ENCODE measurements around the gene DEFB126.

- TF ChIP-seq ZNF24 (tag by site-specific recombination; IDR thresholded peaks at IDR 0.05) (no peak), HOXC10 (CRISPR knock-in tag; IDR thresholded peaks at IDR 0.05) (no peak), KLF9 (tag by site-specific recombination; IDR thresholded peaks at IDR 0.05; ENCODE audit: low read depth) (no peak), ZSCAN30 (tag by site-specific recombination; IDR thresholded peaks at IDR 0.05) (no peak), ZNF146 (tag by site-specific recombination; IDR thresholded peaks at IDR 0.05) (no peak), ZFP37 (tag by site-specific recombination; IDR thresholded peaks at IDR 0.05) (no peak), ZBTB44 (tag by site-specific recombination; IDR thresholded peaks at IDR 0.05) (no peak), ZBTB21 (tag by site-specific recombination; IDR thresholded peaks at IDR 0.05) (no peak)
- TF ChIP-seq, protein P1, sequence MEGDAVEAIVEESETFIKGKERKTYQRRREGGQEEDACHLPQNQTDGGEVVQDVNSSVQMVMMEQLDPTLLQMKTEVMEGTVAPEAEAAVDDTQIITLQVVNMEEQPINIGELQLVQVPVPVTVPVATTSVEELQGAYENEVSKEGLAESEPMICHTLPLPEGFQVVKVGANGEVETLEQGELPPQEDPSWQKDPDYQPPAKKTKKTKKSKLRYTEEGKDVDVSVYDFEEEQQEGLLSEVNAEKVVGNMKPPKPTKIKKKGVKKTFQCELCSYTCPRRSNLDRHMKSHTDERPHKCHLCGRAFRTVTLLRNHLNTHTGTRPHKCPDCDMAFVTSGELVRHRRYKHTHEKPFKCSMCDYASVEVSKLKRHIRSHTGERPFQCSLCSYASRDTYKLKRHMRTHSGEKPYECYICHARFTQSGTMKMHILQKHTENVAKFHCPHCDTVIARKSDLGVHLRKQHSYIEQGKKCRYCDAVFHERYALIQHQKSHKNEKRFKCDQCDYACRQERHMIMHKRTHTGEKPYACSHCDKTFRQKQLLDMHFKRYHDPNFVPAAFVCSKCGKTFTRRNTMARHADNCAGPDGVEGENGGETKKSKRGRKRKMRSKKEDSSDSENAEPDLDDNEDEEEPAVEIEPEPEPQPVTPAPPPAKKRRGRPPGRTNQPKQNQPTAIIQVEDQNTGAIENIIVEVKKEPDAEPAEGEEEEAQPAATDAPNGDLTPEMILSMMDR (tag by site-specific recombination; IDR thresholded peaks at IDR 0.05): no peak
- TF ChIP-seq, protein P2, sequence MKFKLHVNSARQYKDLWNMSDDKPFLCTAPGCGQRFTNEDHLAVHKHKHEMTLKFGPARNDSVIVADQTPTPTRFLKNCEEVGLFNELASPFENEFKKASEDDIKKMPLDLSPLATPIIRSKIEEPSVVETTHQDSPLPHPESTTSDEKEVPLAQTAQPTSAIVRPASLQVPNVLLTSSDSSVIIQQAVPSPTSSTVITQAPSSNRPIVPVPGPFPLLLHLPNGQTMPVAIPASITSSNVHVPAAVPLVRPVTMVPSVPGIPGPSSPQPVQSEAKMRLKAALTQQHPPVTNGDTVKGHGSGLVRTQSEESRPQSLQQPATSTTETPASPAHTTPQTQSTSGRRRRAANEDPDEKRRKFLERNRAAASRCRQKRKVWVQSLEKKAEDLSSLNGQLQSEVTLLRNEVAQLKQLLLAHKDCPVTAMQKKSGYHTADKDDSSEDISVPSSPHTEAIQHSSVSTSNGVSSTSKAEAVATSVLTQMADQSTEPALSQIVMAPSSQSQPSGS (tag by site-specific recombination; IDR thresholded peaks at IDR 0.05; ENCODE audit: low read depth): no peak
Measured at GRCh38 chr20:103456-103855, 38.9 kb upstream of the DEFB126 start.

Measured in HEK293 (cell line).